ENCODE measurements around the gene C11orf16. TPM values are rescaled to one million over a fixed set of nuclear protein-coding genes. Genes with fewer than 3 reads are reported as not detected.

The C11orf16 gene
- total and polyA plus RNA-seq, 2 donors (not counting 3 experiments of a cell fraction or from before 2014, with no cell fraction given): not detected

GRCh38 chr11:8908099-8908498 is 24.6 kb downstream of the C11orf16 start:
- Histone ChIP-seq H3K27ac (ENCODE audit: insufficient read depth, low read depth, low read length) (no peak overlapping the region), H3K79me2 (ENCODE audit: control insufficient read depth, insufficient read depth, low read length) (peaks cover 6% of the 10 kb centered on the region), H3K9me1 (replicated peaks; ENCODE audit: control insufficient read depth, extremely low read depth, insufficient read depth, low read length) (no peaks in the 10 kb centered on the region), H3K4me1 (ENCODE audit: control insufficient read depth, extremely low read depth, insufficient read depth, low read length) (peaks cover 24% of the 10 kb centered on the region), H2AFZ (ENCODE audit: low read depth, low read length) (no peak overlapping the region), H3K36me3 (ENCODE audit: control insufficient read depth in 2 of 2, extremely low read depth in 1 of 2, insufficient read depth in 2 of 2, low read length in 2 of 2) (no peaks in the 10 kb centered on the region), H4K20me1 (replicated peaks; ENCODE audit: control insufficient read depth, extremely low read depth, insufficient read depth, low read length) (no peaks in the 10 kb centered on the region), H3K4me2 (ENCODE audit: insufficient read depth, low read length) (no peak overlapping the region), H3K4me3 (replicated peaks in 1 of 3; ENCODE audit: insufficient read depth in 1 of 3, low read depth in 1 of 3, low read length in 3 of 3) (no peak overlapping the region), H3K9ac (replicated peaks; ENCODE audit: extremely low read depth, insufficient read depth, low read length) (no peak overlapping the region), H3K9me3 (replicated peaks; ENCODE audit: control insufficient read depth, insufficient read depth, low read length) (no peaks in the 10 kb centered on the region), H3K27me3 (ENCODE audit: control insufficient read depth in 2 of 2, insufficient read depth in 2 of 2, low read length in 2 of 2) (no peaks in the 10 kb centered on the region)
- TF ChIP-seq EZH2 (IDR thresholded peaks at IDR 0.05; ENCODE audit: borderline replicate concordance, low read depth, low read length, severe bottlenecking): no peak
- TF ChIP-seq MAX (IDR thresholded peaks at IDR 0.05; ENCODE audit: insufficient read depth, insufficient read length): no peak
- TF ChIP-seq MYC (IDR thresholded peaks at IDR 0.05; ENCODE audit: low read depth, low read length): no peak
- no peak for TF ChIP-seq JUN (IDR thresholded peaks at IDR 0.05; ENCODE audit: borderline replicate concordance, insufficient read depth, insufficient read length, low read depth)
- no peak for TF ChIP-seq GATA2 (IDR thresholded peaks at IDR 0.05; ENCODE audit: insufficient read depth, insufficient read length, low read depth, low read length)
- TF ChIP-seq CTCF (IDR thresholded peaks at IDR 0.05; ENCODE audit: extremely low read depth in 1 of 2, insufficient read depth in 1 of 2, low read depth in 1 of 2, low read length in 2 of 2): no peak
- TF ChIP-seq FOS (IDR thresholded peaks at IDR 0.05; ENCODE audit: borderline replicate concordance, insufficient read depth, low read length): no peak
- no peak for TF ChIP-seq POLR2AphosphoS5 (IDR thresholded peaks at IDR 0.05; ENCODE audit: insufficient read depth, low read depth, low read length)
- TF ChIP-seq POLR2A (IDR thresholded peaks at IDR 0.05; ENCODE audit: low read depth, low read length): no peak
- CTCF ChIA-PET: interaction anchor here (0.9 kb wide), 1 partner anchor 9 kb away, joined by 4 read pairs; no protein-coding TSS in a partner anchor
- DNase-seq (ENCODE audit: low read depth, low spot score) (no peak), FAIRE-seq (no peak)
- intact Hi-C loops (cut with micrococcal nuclease): no loop called here
- POLR2A ChIA-PET: no interaction called here
- dilution Hi-C loops (cut with MboI; ENCODE audit: extremely low pct_ligation_motif_present, low sequenced_read_pairs): no loop called here
- no TSS peak for BruUV-seq (replicated peaks)
